T-cell (primary cell): Measurements from ENCODE around the gene CCDC127. TPM values are rescaled to one million over a fixed set of nuclear protein-coding genes. Genes with fewer than 3 reads are reported as not detected.
A peak's percentile ranks its signal among the peaks of the same experiment; 100 is the strongest.
"Not testable (repeated sequence)": the region's sequence is repeated elsewhere in the genome, so short reads cannot be mapped to it uniquely, and the experiment has no call there.

Source experiments
- ATAC-seq, 4 experiments: fragments of 200-7000 bp in 3 of 4; fragments of 150-1000 bp in 1 of 4; cut with Tn5 transposase; replicated peaks in 1 of 4; 1 replicate in 3 of 4; 2 replicates in 1 of 4; pipeline ENCODE4 v1.10.0; 2021; ENCODE audit warnings: moderate library complexity in 3 of 4, mild to moderate bottlenecking in 2 of 4, moderate number of reproducible peaks in 1 of 4
- CTCF ChIA-PET, 2 donors: fragments of 300-600 bp; sonication (Branson Sonifier 250); formaldehyde crosslinking; loops; one replicate each; lab custom pipeline; 2022; ENCODE audit warnings: antibody characterized with exemption in 2 of 2; lab: Charles Lee
- POLR2A ChIA-PET, 2 donors: fragments of 300-600 bp; sonication (Branson Sonifier 250); formaldehyde crosslinking; loops; one replicate each; lab custom pipeline; 2022; ENCODE audit warnings: antibody characterized with exemption in 2 of 2; lab: Charles Lee
- DNase-seq, 35 experiments: peaks; one replicate each; pipeline versions ENCODE4 v3.0.0 to v3.0.0-alpha.2; 2013 to 2023
- H3K27ac ChIP-seq: one replicate; pipeline ENCODE4 v1.5.1; 2013; ENCODE audit warnings: low read length
- H3K27me3 ChIP-seq, 2 experiments: replicated peaks in 1 of 2; 1 replicate in 1 of 2; 2 replicates in 1 of 2; pipeline versions ENCODE4 v1.6.1 to v1.7.0; 2013; ENCODE audit warnings: low read length in 1 of 2, mixed read lengths in 1 of 2; ENCODE audit not compliant: control insufficient read depth in 2 of 2, insufficient read depth in 2 of 2; ENCODE audit errors: extremely low read depth in 1 of 2
- H3K36me3 ChIP-seq, 2 donors: 1 replicate in 1 of 2; 2 replicates in 1 of 2; pipeline versions ENCODE4 v1.6.1 to v1.7.0; 2013; ENCODE audit warnings: low read length in 1 of 2; ENCODE audit not compliant: control insufficient read depth in 2 of 2, insufficient read depth in 1 of 2; ENCODE audit errors: extremely low read depth in 1 of 2
- H3K4me1 ChIP-seq, 2 experiments: 1 replicate in 1 of 2; 2 replicates in 1 of 2; pipeline versions ENCODE4 v1.6.1 to v1.7.0; 2013; ENCODE audit warnings: low read length in 2 of 2, mixed read lengths in 1 of 2; ENCODE audit not compliant: insufficient read depth in 2 of 2, control insufficient read depth in 1 of 2; ENCODE audit errors: extremely low read depth in 1 of 2
- H3K4me3 ChIP-seq, 2 donors: 1 replicate in 1 of 2; 2 replicates in 1 of 2; pipeline versions ENCODE4 v1.5.1 to v1.7.0; 2013; ENCODE audit warnings: mild to moderate bottlenecking in 2 of 2, low read length in 1 of 2, moderate library complexity in 1 of 2; ENCODE audit not compliant: control insufficient read depth in 1 of 2; ENCODE audit errors: extremely low read depth in 1 of 2
- H3K9me3 ChIP-seq: 2 replicates; pipeline ENCODE4 v1.7.0; 2013
- H3K27ac Mint-ChIP-seq, 2 donors: one replicate each; pipeline ENCODE4 v1.8.0; 2020 to 2021; ENCODE audit warnings: mild to moderate bottlenecking in 2 of 2, mixed read lengths in 2 of 2
- H3K27me3 Mint-ChIP-seq, 2 donors: one replicate each; pipeline ENCODE4 v1.8.0; 2021 to 2022; ENCODE audit warnings: mixed read lengths in 2 of 2
- H3K36me3 Mint-ChIP-seq: one replicate; pipeline ENCODE4 v1.8.0; 2021; ENCODE audit warnings: mixed read lengths
- H3K4me1 Mint-ChIP-seq, 3 donors: one replicate each; pipeline ENCODE4 v1.8.0; 2020 to 2022; ENCODE audit warnings: mixed read lengths in 3 of 3, mild to moderate bottlenecking in 1 of 3
- H3K4me3 Mint-ChIP-seq, 3 donors: one replicate each; pipeline ENCODE4 v1.8.0; 2020 to 2022; ENCODE audit warnings: mild to moderate bottlenecking in 3 of 3, mixed read lengths in 3 of 3, moderate library complexity in 3 of 3
- H3K9me3 Mint-ChIP-seq, 3 donors: one replicate each; pipeline ENCODE4 v1.8.0; 2020 to 2022; ENCODE audit warnings: mixed read lengths in 3 of 3
- WGBS: methylation state at CpG from one replicate; pipeline ENCODE4 v1.1.5; 2013; ENCODE audit warnings: missing lambda C conversion rate; ENCODE audit not compliant: insufficient coverage; 5-methylcytosine and 5-hydroxymethylcytosine counted together
- total RNA-seq, 35 experiments: library from RNA in 6 of 35; stranded (reverse) in 6 of 35; fragments of 120-200 nt in 1 of 35; gene quantifications; one replicate each; pipeline versions ENCODE4 v1.2.1 to v1.2.4 and lab custom pipeline; 2013 to 2026

The CCDC127 gene
- total RNA-seq, 5 donors from 2014 or later (not counting 1 experiment from before 2014, with no cell fraction given), result 2.5 to 9.8 (median 6.3) TPM

DNA sequence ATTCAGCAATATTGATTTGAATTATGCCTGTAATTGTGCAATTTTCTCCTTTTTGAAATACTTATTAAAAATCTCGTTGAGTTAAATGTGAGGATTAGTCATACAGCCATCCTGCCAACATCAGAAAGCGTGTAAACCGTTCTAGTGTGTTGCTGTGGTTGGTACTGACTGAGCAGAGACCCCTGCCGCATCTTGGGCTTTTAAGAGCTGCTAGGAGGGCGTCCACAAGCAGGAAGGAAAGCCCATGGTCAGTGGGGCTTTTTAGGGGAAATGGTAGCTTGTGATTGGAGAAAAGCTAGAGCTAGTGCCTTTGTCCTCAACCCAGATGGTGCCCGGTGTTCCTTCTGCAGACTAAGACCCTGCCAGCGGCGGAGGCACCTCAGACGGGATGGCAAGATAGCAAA lies 1.5 kb upstream of the CCDC127 start:
- Mint-ChIP-seq H3K36me3 (peaks cover 14% of the 10 kb centered on the region), H3K9me3 (no peaks in the 10 kb centered on the region)
- peak in 11 of 35 experiments; percentile 1 to 52 (median 20) for DNase-seq

DNA sequence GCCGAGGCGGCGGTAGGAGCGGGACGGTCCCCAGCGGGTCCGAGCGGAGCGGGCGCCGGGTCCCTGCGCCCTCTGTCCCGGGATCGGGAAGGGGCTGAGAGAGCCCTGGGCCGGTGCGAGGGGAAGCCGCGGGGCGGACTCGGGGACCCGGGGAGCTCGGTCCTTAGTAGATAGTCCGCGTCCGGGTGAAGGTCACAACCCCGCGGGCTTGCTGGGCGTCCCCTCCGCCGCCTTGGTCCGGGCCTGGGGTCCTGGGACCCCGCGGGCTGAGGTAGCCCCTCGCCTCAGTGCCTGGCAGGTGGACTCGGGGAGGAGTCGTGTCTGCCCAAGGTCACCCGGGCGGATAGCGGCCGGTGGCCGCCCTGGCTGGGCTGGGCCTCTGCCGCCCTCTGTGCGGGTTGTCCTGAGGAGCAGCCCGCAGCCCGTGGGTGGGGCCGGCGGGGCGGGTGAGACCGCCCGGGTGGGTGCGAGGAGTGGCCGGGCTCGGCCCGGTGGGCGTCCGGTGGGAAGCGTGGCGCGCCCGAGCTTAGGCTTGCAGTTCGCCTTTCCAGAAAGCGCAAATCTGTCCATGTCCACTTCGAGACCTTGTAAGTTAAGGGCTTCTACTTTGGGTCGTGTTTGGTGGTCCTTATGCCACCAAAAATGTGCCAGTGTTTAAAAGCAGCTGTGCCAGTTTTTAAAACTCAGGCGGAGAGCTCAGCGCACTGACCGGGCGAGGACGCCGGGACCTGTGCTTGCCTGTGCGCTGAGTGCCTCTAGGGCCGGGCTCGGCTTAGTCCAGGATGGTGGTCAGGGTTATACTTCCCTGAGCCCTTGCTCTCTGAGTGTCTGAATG lies 721 bp upstream of the CCDC127 start:
- H3K9me3 ChIP-seq, result no peaks in the 10 kb centered on the region
- peaks cover 22% of the 10 kb centered on the region for H3K36me3 Mint-ChIP-seq
- H3K27me3 ChIP-seq, result no peaks in the 10 kb centered on the region
- ATAC-seq (peak; percentile 12 to 25 (median 20)), DNase-seq (peak in 11 of 35 experiments; percentile 3 to 37 (median 7))
- H3K9me3 Mint-ChIP-seq, result no peaks in the 10 kb centered on the region
- peak overlapping the region; percentile 80 for H3K27ac ChIP-seq
- peaks cover 0 to 7% of the 10 kb centered on the region in 2 donors for H3K36me3 ChIP-seq
- H3K4me1 ChIP-seq, result peaks cover 4 to 28% of the 10 kb centered on the region in 2 experiments
- peak overlapping the region; percentile 91 to 94 for H3K27ac Mint-ChIP-seq
- ChIA-PET CTCF (interaction anchor here in 1 of 2 donors (0.6 to 1.5 kb wide), 3 partner anchors 26 to 30 kb away, joined by 3 to 9 read pairs (median 4); no protein-coding TSS in a partner anchor), POLR2A (interaction anchor here in 1 of 2 donors (0.7 to 1.0 kb wide), 3 partner anchors 30 to 1162 kb away, joined by 3 read pairs; no protein-coding TSS in a partner anchor)
- peak overlapping the region; percentile 77 to 95 for H3K4me3 ChIP-seq
- WGBS, result under 1% methylated on average over 73 of the region's 73 CpGs
- peaks cover 55 to 68% (median 62%) of the 10 kb centered on the region in 3 donors for H3K4me1 Mint-ChIP-seq
- H3K4me3 Mint-ChIP-seq, result peak overlapping the region; percentile 88 to 94 (median 93)
- H3K27me3 Mint-ChIP-seq, result no peaks in the 10 kb centered on the region

More for the DNA sequence above, 1.5 kb upstream of the CCDC127 start:
- 0% methylated on average over 7 of the region's 9 CpGs for WGBS
- Mint-ChIP-seq H3K4me1 (peaks cover 48 to 60% (median 54%) of the 10 kb centered on the region in 3 donors), H3K4me3 (peak overlapping the region; percentile 88 to 94 (median 93)), H3K27me3 (no peaks in the 10 kb centered on the region), H3K27ac (peak overlapping the region; percentile 91 to 94)
- Histone ChIP-seq H3K4me1 (peaks cover 4 to 25% of the 10 kb centered on the region in 2 experiments), H3K9me3 (no peaks in the 10 kb centered on the region), H3K36me3 (peaks cover 0 to 8% of the 10 kb centered on the region in 2 donors), H3K4me3 (peak overlapping the region; percentile 77 to 95), H3K27me3 (no peaks in the 10 kb centered on the region), H3K27ac (peak overlapping the region; percentile 71)
- ChIA-PET POLR2A (no interaction called here), CTCF (interaction anchor here in 1 of 2 donors (0.7 to 1.5 kb wide), 2 partner anchors 31 to 51 kb away, joined by 3 to 9 read pairs; no protein-coding TSS in a partner anchor)
- ATAC-seq, result peak in 2 of 4 experiments; percentile 21

DNA sequence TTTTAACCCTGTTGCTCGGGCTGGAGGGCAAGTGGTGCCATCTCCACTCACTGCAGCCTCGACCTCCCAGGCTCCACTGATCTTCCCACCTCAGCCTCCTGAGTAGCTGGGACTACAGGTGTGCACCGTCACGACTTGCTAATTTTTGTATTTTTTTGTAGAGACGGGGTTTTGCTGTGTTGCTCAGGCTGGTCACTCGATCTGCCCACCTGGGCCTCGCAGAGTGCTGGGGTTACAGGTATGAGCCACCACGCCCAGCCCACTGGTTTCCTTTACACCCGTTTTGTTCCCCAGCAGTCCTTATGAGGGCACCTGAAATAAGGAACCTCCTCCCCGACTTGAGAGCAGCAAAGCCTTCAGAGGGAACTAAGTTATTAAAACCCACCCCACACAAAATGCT lies 1.9 kb downstream of the CCDC127 start:
- DNase-seq, H3K27ac ChIP-seq, H3K27me3 Mint-ChIP-seq, H3K36me3 ChIP-seq, H3K27ac Mint-ChIP-seq, H3K4me3 ChIP-seq, H3K9me3 Mint-ChIP-seq, POLR2A ChIA-PET, H3K27me3 ChIP-seq, H3K9me3 ChIP-seq, ATAC-seq, CTCF ChIA-PET: not testable (repeated sequence)
- Mint-ChIP-seq H3K36me3 (peaks cover 17% of the 10 kb centered on the region), H3K4me1 (peaks cover 36 to 47% (median 43%) of the 10 kb centered on the region in 3 donors), H3K4me3 (peak overlapping the region in 1 of 3 donors; percentile 49)
- WGBS, result no CpG with 5 or more reads among the region's 10 CpGs
- peaks cover 4 to 18% of the 10 kb centered on the region in 2 experiments for H3K4me1 ChIP-seq

DNA sequence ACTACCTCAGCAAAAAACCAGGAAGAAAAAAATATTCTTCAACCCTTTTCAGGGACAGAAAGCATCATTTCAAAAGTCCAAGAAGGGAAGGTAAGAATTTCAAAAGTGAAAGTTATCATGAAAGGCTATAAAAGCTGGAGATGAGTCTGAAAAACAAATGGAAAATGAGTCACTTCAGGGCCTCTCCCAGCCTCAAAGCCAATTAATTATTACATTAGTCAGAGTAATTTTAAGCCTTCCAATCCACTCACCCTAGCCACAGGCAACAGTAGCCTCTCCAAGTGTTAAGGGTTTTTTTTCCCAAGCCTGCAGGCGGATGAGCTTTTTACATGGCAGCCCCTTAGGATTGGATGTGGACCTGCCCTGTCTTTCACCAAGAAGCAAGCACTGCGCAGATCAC lies 2.7 kb downstream of the CCDC127 start:
- peak overlapping the region; percentile 34 to 49 (median 41) for H3K4me3 Mint-ChIP-seq
- peaks cover 33 to 42% (median 38%) of the 10 kb centered on the region in 3 donors for H3K4me1 Mint-ChIP-seq
- H3K36me3 ChIP-seq, H3K27me3 Mint-ChIP-seq, H3K27ac ChIP-seq, POLR2A ChIA-PET, H3K4me3 ChIP-seq, ATAC-seq, H3K9me3 Mint-ChIP-seq, CTCF ChIA-PET, DNase-seq, H3K9me3 ChIP-seq, H3K27ac Mint-ChIP-seq, H3K27me3 ChIP-seq: not testable (repeated sequence)
- H3K4me1 ChIP-seq, result peaks cover 3 to 11% of the 10 kb centered on the region in 2 experiments
- WGBS, result no CpG with 5 or more reads among the region's 2 CpGs
- peaks cover 20% of the 10 kb centered on the region for H3K36me3 Mint-ChIP-seq

DNA sequence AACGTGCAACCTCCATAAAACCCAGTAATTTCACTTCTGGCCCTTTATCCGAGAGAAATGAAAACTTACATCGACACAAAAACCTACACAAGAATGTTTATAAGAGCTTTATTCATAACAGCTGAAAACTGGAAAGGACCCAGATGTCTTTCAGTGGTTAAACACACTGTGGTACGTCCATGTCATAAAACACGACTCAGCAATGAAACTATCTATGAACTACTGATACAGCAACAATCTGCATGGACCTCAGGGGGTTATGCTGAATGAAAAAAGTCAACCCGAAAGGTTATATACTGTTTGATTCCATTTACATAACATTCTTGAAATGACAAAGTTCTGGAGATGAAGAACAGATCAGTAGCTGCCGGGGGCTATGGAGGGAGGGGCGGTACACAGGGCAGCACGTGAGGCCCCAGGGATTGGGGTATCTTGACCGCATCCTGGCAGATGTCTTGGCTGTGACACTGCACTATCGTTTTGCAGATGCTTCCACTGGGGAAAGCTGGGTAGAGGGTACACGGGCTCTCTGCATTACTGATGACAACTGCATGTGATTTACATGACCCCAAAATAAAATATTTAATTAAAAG lies 4.1 kb downstream of the CCDC127 start:
- no peak overlapping the region for H3K27ac Mint-ChIP-seq
- POLR2A ChIA-PET, result no interaction called here
- H3K27me3 Mint-ChIP-seq, result no peaks in the 10 kb centered on the region
- peak overlapping the region in 1 of 3 donors; percentile 49 for H3K4me3 Mint-ChIP-seq
- Histone ChIP-seq H3K27ac (no peak overlapping the region), H3K4me1 (peaks cover 2 to 11% of the 10 kb centered on the region in 2 experiments), H3K9me3 (no peaks in the 10 kb centered on the region), H3K4me3 (no peak overlapping the region), H3K27me3 (no peaks in the 10 kb centered on the region), H3K36me3 (peaks cover 0 to 9% of the 10 kb centered on the region in 2 donors)
- H3K4me1 Mint-ChIP-seq, result peaks cover 38 to 50% (median 41%) of the 10 kb centered on the region in 3 donors
- DNase-seq (no peak), ATAC-seq (no peak)
- H3K9me3 Mint-ChIP-seq, result no peaks in the 10 kb centered on the region
- H3K36me3 Mint-ChIP-seq, result peaks cover 22% of the 10 kb centered on the region
- CTCF ChIA-PET, result no interaction called here
- 83% methylated on average over 5 of the region's 12 CpGs for WGBS

DNA sequence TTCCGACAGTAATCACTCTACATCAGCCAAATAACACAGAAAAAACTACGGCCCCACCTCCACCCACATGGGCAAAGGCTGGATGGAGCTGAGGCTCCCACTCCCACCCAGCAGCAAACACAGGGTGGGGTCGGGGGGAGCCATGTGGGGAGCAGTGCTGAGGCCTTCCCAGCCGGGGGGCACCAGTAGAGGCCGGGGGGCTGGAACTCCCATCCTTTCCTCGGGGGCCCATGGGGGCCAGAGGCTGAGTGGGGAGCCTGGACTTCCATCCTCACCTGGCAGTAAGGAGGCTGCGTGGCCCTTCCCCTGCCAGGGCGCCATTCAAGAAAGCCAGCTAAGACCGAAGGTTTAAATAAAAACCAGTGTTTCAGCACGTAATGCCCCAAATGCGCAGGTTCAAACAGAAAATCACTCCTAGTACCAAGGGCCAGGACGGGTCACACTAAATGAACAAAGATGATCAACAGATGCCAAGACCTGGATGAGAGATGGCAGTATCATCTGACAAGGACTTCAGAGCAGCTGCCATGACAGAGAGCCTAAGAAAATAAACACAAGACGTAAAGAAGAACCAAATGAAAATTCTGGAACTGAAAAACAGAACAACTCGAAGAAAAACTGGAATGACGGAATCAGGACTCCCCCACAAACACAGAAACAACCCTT lies 9.4 kb downstream of the CCDC127 start:
- peaks cover 16 to 22% (median 17%) of the 10 kb centered on the region in 3 donors for H3K4me1 Mint-ChIP-seq
- Histone ChIP-seq H3K9me3 (no peaks in the 10 kb centered on the region), H3K4me3 (no peak overlapping the region), H3K27ac (no peak overlapping the region), H3K27me3 (no peaks in the 10 kb centered on the region), H3K4me1 (no peaks in the 10 kb centered on the region), H3K36me3 (peaks cover 9 to 27% of the 10 kb centered on the region in 2 donors)
- ATAC-seq (no peak), DNase-seq (no peak)
- ChIA-PET CTCF (no interaction called here), POLR2A (no interaction called here)
- no peak overlapping the region for H3K4me3 Mint-ChIP-seq
- 98% methylated on average over 8 of the region's 15 CpGs for WGBS
- H3K36me3 Mint-ChIP-seq, result peaks cover 36% of the 10 kb centered on the region
- H3K9me3 Mint-ChIP-seq, result no peaks in the 10 kb centered on the region
- peak overlapping the region in 1 of 2 donors; percentile 24 for H3K27ac Mint-ChIP-seq
- no peaks in the 10 kb centered on the region for H3K27me3 Mint-ChIP-seq
